ENCODE measurements around the gene RPL27A.

- TF ChIP-seq CTCF (conservative IDR thresholded peaks at IDR 0.05 in 1 of 2, IDR thresholded peaks at IDR 0.05 in 1 of 2; ENCODE audit: low read depth in 1 of 2, low read length in 2 of 2) (no peak), EZH2 (IDR thresholded peaks at IDR 0.05; ENCODE audit: low read length, missing control alignments) (no peak)
Measured at GRCh38 chr11:8705146-8705545, 22.6 kb downstream of the RPL27A start.

Measured in fibroblast of lung (primary cell).